ENCODE measurements around the gene MMP19.

MMP19 gene

GRCh38 chr12:55814257-55814656 is 28.5 kb downstream of the MMP19 start:
- DNase-seq (ENCODE audit: low read depth in 2 of 2), result no peak

- DNase-seq (ENCODE audit: low read depth in 2 of 2), result no peak
Observed at GRCh38 chr12:55812088-55812487, 30.6 kb downstream of the MMP19 start.

- DNase-seq (ENCODE audit: low read depth in 2 of 2), result no peak
Observed at GRCh38 chr12:55809274-55809673, 33.5 kb downstream of the MMP19 start.

GRCh38 chr12:55806982-55807381 is 35.8 kb downstream of the MMP19 start:
- no peak for DNase-seq (ENCODE audit: low read depth in 2 of 2)

GRCh38 chr12:55797550-55797949 is 45.2 kb downstream of the MMP19 start:
- DNase-seq (ENCODE audit: low read depth in 2 of 2), result no peak

- DNase-seq (ENCODE audit: low read depth in 2 of 2), result no peak
Observed at GRCh38 chr12:55797068-55797467, 45.7 kb downstream of the MMP19 start.

GRCh38 chr12:55795950-55796349 is 46.8 kb downstream of the MMP19 start:
- DNase-seq (ENCODE audit: low read depth in 2 of 2), result no peak

GRCh38 chr12:55789893-55790292 is 52.8 kb downstream of the MMP19 start:
- DNase-seq (ENCODE audit: low read depth in 2 of 2), result no peak

GRCh38 chr12:55789171-55789570 is 53.6 kb downstream of the MMP19 start:
- no peak for DNase-seq (ENCODE audit: low read depth in 2 of 2)

GRCh38 chr12:55788546-55788945 is 54.2 kb downstream of the MMP19 start:
- DNase-seq (ENCODE audit: low read depth in 2 of 2), result no peak

Data from stimulated activated CD4-positive, alpha-beta T cell treated with anti-CD3 and anti-CD28 coated beads, Interleukin-1b, Interleukin-23, amount 100 ng/mL, for 4 hours (primary cell).